A673 (cell line): ENCODE results near the gene TPX2.

Source experiments
- CTCF ChIP-seq: fragments of 300-800, 200-600 bp; sonication (generic); conservative IDR thresholded peaks from 2 replicates; pipeline ENCODE4 v1.5.1; 2017; ENCODE audit warnings: low read depth, mild to moderate bottlenecking, antibody characterized with exemption, low read length, moderate library complexity, mixed read lengths
- EZH2 ChIP-seq: fragments of 200-600 bp; sonication (generic); IDR thresholded peaks from 2 replicates; pipeline ENCODE4 v1.6.1; 2017; ENCODE audit warnings: borderline replicate concordance, low read depth, mild to moderate bottlenecking, mixed read lengths, antibody characterized with exemption, low read length; ENCODE audit not compliant: poor library complexity, severe bottlenecking

- no peak for TF ChIP-seq CTCF
- TF ChIP-seq EZH2, result no peak
Measured at GRCh38 chr20:31837896-31838397, 98.9 kb downstream of the TPX2 start.
